SK-N-SH (cell line): ENCODE data around the gene CSNK1A1L.

Experiments
- EP300 ChIP-seq, 2 experiments: IDR thresholded peaks; 2 replicates each; pipeline versions ENCODE4 v1.4.0 to v1.6.1; 2012; ENCODE audit warnings: borderline replicate concordance in 1 of 2, low read depth in 1 of 2, low read length in 1 of 2
- FOXM1 ChIP-seq: IDR thresholded peaks from 2 replicates; pipeline ENCODE4 v1.4.0; 2012; ENCODE audit warnings: low read depth, mild to moderate bottlenecking
- POLR2AphosphoS5 ChIP-seq: IDR thresholded peaks from 2 replicates; pipeline ENCODE4 v1.6.1; 2012; ENCODE audit warnings: low read depth, low read length
- RAD21 ChIP-seq: IDR thresholded peaks from 2 replicates; pipeline ENCODE4 v1.6.1; 2012; ENCODE audit warnings: mild to moderate bottlenecking, low read length
- SIN3A ChIP-seq: IDR thresholded peaks from 2 replicates; pipeline ENCODE4 v1.6.1; 2012; ENCODE audit warnings: low read depth, mild to moderate bottlenecking, low read length, moderate library complexity, borderline replicate concordance
- YY1 ChIP-seq: IDR thresholded peaks from 2 replicates; pipeline ENCODE4 v1.4.0; 2012; ENCODE audit warnings: low read depth, mild to moderate bottlenecking
- TF ChIP-seq, protein P1 (sequence below): IDR thresholded peaks from 2 replicates; pipeline ENCODE4 v1.4.0; 2012; ENCODE audit warnings: low read depth
- TF ChIP-seq, protein P2 (sequence below): fragments of 200-600 bp; sonication (generic); IDR thresholded peaks from 2 replicates; pipeline ENCODE4 v1.6.1; 2017; ENCODE audit warnings: antibody characterized with exemption, mild to moderate bottlenecking, moderate library complexity
- TF ChIP-seq, protein P3 (sequence below): IDR thresholded peaks from 2 replicates; pipeline ENCODE4; 2012

DNA sequence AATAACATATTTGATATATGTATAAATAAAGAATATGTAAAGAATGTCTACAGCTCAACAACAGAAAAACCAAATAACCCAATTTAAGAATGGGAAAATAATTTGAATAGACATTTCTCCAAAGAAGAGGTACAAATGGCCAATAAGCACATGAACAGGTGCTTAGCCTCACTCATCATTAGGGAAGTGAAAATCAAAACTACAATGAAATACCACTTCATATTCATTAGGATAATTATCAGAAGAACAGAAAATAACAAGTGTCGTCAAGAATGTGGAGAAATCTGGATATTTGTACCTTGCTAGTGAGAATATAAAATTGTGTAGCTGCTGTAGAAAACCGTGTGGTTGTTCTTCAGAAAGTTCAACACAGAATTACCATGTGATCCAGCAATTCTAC lies 37.6 kb downstream of the CSNK1A1L start:
- no peak for TF ChIP-seq YY1
- TF ChIP-seq FOXM1 = no peak
- TF ChIP-seq, protein P1, sequence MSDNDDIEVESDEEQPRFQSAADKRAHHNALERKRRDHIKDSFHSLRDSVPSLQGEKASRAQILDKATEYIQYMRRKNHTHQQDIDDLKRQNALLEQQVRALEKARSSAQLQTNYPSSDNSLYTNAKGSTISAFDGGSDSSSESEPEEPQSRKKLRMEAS = no peak
- TF ChIP-seq, protein P2, sequence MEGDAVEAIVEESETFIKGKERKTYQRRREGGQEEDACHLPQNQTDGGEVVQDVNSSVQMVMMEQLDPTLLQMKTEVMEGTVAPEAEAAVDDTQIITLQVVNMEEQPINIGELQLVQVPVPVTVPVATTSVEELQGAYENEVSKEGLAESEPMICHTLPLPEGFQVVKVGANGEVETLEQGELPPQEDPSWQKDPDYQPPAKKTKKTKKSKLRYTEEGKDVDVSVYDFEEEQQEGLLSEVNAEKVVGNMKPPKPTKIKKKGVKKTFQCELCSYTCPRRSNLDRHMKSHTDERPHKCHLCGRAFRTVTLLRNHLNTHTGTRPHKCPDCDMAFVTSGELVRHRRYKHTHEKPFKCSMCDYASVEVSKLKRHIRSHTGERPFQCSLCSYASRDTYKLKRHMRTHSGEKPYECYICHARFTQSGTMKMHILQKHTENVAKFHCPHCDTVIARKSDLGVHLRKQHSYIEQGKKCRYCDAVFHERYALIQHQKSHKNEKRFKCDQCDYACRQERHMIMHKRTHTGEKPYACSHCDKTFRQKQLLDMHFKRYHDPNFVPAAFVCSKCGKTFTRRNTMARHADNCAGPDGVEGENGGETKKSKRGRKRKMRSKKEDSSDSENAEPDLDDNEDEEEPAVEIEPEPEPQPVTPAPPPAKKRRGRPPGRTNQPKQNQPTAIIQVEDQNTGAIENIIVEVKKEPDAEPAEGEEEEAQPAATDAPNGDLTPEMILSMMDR = no peak
- TF ChIP-seq RAD21 = no peak
- TF ChIP-seq POLR2AphosphoS5 = no peak
- TF ChIP-seq, protein P3, sequence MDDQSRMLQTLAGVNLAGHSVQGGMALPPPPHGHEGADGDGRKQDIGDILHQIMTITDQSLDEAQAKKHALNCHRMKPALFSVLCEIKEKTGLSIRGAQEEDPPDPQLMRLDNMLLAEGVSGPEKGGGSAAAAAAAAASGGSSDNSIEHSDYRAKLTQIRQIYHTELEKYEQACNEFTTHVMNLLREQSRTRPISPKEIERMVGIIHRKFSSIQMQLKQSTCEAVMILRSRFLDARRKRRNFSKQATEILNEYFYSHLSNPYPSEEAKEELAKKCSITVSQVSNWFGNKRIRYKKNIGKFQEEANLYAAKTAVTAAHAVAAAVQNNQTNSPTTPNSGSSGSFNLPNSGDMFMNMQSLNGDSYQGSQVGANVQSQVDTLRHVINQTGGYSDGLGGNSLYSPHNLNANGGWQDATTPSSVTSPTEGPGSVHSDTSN = no peak
- no peak for TF ChIP-seq EP300 (IDR thresholded peaks at IDR 0.05; ENCODE audit: borderline replicate concordance in 1 of 2, low read depth in 1 of 2, low read length in 1 of 2)
- TF ChIP-seq SIN3A = no peak
